ENCODE data around the gene FANCI.

FANCI gene

DNA sequence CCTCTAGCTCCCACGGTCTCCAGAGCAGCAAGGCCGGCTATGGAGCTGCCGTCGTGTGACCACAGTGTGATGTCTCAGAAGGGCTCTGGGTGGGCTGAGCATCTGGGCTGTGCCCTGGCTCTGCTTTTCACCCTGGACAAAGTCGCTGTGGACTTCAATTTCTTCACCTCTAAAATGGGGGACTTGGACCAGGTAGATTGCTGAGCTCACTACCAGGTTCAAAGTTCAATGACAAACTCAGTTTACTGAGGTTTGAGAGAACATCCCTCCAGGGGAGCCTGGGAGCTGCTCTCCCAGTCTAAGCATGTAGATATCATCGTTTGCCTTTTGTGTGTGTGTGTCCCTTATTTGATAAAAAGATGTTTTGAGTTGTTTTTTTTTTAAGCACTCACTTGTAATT lies 47.5 kb upstream of the FANCI start:
- no peak overlapping the region for H3K4me2 ChIP-seq (ENCODE audit: insufficient read depth, low read length)

DNA sequence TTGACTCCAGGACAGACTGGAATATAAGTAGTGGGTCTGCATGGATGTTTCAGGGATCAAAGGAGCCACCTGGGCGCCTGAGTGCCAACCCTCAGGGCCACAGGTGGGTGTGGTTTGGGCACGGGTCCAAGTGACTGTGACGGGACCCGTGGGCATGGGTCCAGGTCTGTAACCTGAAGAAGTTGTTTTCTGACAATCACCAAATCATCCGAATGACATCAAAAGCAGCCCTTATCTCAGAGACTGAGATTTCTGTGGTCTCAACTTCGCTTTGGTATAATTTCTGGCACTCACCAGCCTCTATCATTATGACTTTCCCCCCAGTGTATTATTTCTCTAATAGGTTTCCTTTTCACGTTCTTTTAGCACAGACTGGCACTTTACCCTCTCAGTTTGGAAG lies 46.8 kb upstream of the FANCI start:
- peaks cover 22% of the 10 kb centered on the region for H3K36me3 ChIP-seq (ENCODE audit: insufficient read depth, low read length)
- no peak overlapping the region for H3K4me2 ChIP-seq (ENCODE audit: insufficient read depth, low read length)
- H3K4me3 ChIP-seq (ENCODE audit: low read depth in 1 of 2, low read length in 2 of 2): no peak overlapping the region
- H3K9ac ChIP-seq (ENCODE audit: low read depth, low read length): no peak overlapping the region
- H3K79me2 ChIP-seq (ENCODE audit: insufficient read depth, low read length): no peaks in the 10 kb centered on the region
- no peaks in the 10 kb centered on the region for H4K20me1 ChIP-seq (ENCODE audit: insufficient read depth, low read length)
- no peak for ATAC-seq (ENCODE audit: insufficient read depth, low read depth)
- TF ChIP-seq CTCF (IDR thresholded peaks at IDR 0.05; ENCODE audit: borderline replicate concordance, extremely low read depth, low read length, poor library complexity, severe bottlenecking): no peak
- no peak for TF ChIP-seq EZH2 (IDR thresholded peaks at IDR 0.05; ENCODE audit: borderline replicate concordance, low read depth, low read length, severe bottlenecking)
- no peaks in the 10 kb centered on the region for H3K9me3 ChIP-seq (ENCODE audit: insufficient read depth, low read length, severe bottlenecking)
- H3K27ac ChIP-seq (ENCODE audit: low read length): no peak overlapping the region
- no peaks in the 10 kb centered on the region for H3K4me1 ChIP-seq (ENCODE audit: insufficient read depth, low read length)
- no peaks in the 10 kb centered on the region for H3K27me3 ChIP-seq (ENCODE audit: insufficient read depth, low read length, poor library complexity)
- DNase-seq: no peak
- no peak overlapping the region for H2AFZ ChIP-seq (ENCODE audit: low read depth, low read length)

More for the DNA sequence above, 47.5 kb upstream of the FANCI start:
- Histone ChIP-seq H3K79me2 (ENCODE audit: insufficient read depth, low read length) (no peaks in the 10 kb centered on the region), H3K36me3 (ENCODE audit: insufficient read depth, low read length) (peaks cover 25% of the 10 kb centered on the region), H4K20me1 (ENCODE audit: insufficient read depth, low read length) (no peaks in the 10 kb centered on the region), H3K9me3 (ENCODE audit: insufficient read depth, low read length, severe bottlenecking) (no peaks in the 10 kb centered on the region), H3K27ac (ENCODE audit: low read length) (no peak overlapping the region), H3K4me3 (ENCODE audit: low read depth in 1 of 2, low read length in 2 of 2) (no peak overlapping the region), H2AFZ (ENCODE audit: low read depth, low read length) (no peak overlapping the region), H3K9ac (ENCODE audit: low read depth, low read length) (no peak overlapping the region), H3K27me3 (ENCODE audit: insufficient read depth, low read length, poor library complexity) (no peaks in the 10 kb centered on the region), H3K4me1 (ENCODE audit: insufficient read depth, low read length) (no peaks in the 10 kb centered on the region)
- TF ChIP-seq EZH2 (IDR thresholded peaks at IDR 0.05; ENCODE audit: borderline replicate concordance, low read depth, low read length, severe bottlenecking) (no peak), CTCF (IDR thresholded peaks at IDR 0.05; ENCODE audit: borderline replicate concordance, extremely low read depth, low read length, poor library complexity, severe bottlenecking) (no peak)
- ATAC-seq (ENCODE audit: insufficient read depth, low read depth) (no peak), DNase-seq (no peak)

GRCh38 chr15:89197503-89197971 lies 46.2 kb upstream of the FANCI start:
- H4K20me1 ChIP-seq (ENCODE audit: insufficient read depth, low read length): no peaks in the 10 kb centered on the region
- H3K9me3 ChIP-seq (ENCODE audit: insufficient read depth, low read length, severe bottlenecking): no peaks in the 10 kb centered on the region
- no peaks in the 10 kb centered on the region for H3K4me1 ChIP-seq (ENCODE audit: insufficient read depth, low read length)
- H2AFZ ChIP-seq (ENCODE audit: low read depth, low read length): no peak overlapping the region
- ATAC-seq (ENCODE audit: insufficient read depth, low read depth) (no peak), DNase-seq (no peak)
- H3K9ac ChIP-seq (ENCODE audit: low read depth, low read length): no peak overlapping the region
- no peak for TF ChIP-seq CTCF (IDR thresholded peaks at IDR 0.05; ENCODE audit: borderline replicate concordance, extremely low read depth, low read length, poor library complexity, severe bottlenecking)
- TF ChIP-seq EZH2 (IDR thresholded peaks at IDR 0.05; ENCODE audit: borderline replicate concordance, low read depth, low read length, severe bottlenecking): no peak
- H3K79me2 ChIP-seq (ENCODE audit: insufficient read depth, low read length): no peaks in the 10 kb centered on the region
- peaks cover 20% of the 10 kb centered on the region for H3K36me3 ChIP-seq (ENCODE audit: insufficient read depth, low read length)
- no peak overlapping the region for H3K4me2 ChIP-seq (ENCODE audit: insufficient read depth, low read length)
- H3K27me3 ChIP-seq (ENCODE audit: insufficient read depth, low read length, poor library complexity): no peaks in the 10 kb centered on the region
- H3K27ac ChIP-seq (ENCODE audit: low read length): no peak overlapping the region
- H3K4me3 ChIP-seq (ENCODE audit: low read depth in 1 of 2, low read length in 2 of 2): no peak overlapping the region

DNA sequence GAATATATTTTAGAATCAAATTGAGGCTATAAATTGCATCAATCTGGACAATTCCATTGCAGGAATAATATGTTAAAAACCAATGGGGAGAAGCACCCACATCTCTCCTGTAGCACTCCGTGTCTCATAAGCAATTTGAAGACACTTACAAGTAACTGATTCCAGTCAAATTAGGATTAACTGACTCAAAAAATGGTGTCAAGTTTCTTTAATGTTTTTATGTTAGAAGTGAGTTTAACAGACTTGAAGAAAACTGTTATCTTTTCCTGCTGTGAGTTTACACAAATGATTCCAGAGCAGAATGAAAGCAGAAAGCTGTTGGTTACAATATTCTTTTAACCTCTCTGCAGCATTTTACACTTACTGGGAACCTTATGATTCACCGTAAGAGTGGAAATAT lies 45.6 kb upstream of the FANCI start:
- Histone ChIP-seq H3K4me1 (ENCODE audit: insufficient read depth, low read length) (no peaks in the 10 kb centered on the region), H3K4me3 (ENCODE audit: low read depth in 1 of 2, low read length in 2 of 2) (no peak overlapping the region), H3K27me3 (ENCODE audit: insufficient read depth, low read length, poor library complexity) (no peaks in the 10 kb centered on the region), H2AFZ (ENCODE audit: low read depth, low read length) (no peak overlapping the region), H3K27ac (ENCODE audit: low read length) (no peak overlapping the region), H3K79me2 (ENCODE audit: insufficient read depth, low read length) (no peaks in the 10 kb centered on the region), H3K9ac (ENCODE audit: low read depth, low read length) (no peak overlapping the region), H3K36me3 (ENCODE audit: insufficient read depth, low read length) (peaks cover 14% of the 10 kb centered on the region; the same call in 1 of the 2 replicates), H3K4me2 (ENCODE audit: insufficient read depth, low read length) (no peak overlapping the region), H4K20me1 (ENCODE audit: insufficient read depth, low read length) (no peaks in the 10 kb centered on the region), H3K9me3 (ENCODE audit: insufficient read depth, low read length, severe bottlenecking) (no peaks in the 10 kb centered on the region)
- ATAC-seq (ENCODE audit: insufficient read depth, low read depth) (no peak), DNase-seq (no peak)
- TF ChIP-seq EZH2 (IDR thresholded peaks at IDR 0.05; ENCODE audit: borderline replicate concordance, low read depth, low read length, severe bottlenecking) (no peak), CTCF (IDR thresholded peaks at IDR 0.05; ENCODE audit: borderline replicate concordance, extremely low read depth, low read length, poor library complexity, severe bottlenecking) (no peak)

Measured in DND-41 (cell line).